Prostate gland (tissue), 2 donors: ENCODE measurements around the gene COLEC11. TPM values are rescaled to one million over a fixed set of nuclear protein-coding genes. Genes with fewer than 3 reads are reported as not detected.

Experiments
- DNase-seq: peaks from one replicate; pipeline ENCODE4 v3.0.0-alpha.2; 2019; ENCODE audit warnings: low spot score
- H3K27ac ChIP-seq, 2 donors: fragments of 200-600 bp; sonication (generic); 2 replicates each; pipeline ENCODE4 v1.5.1; 2017 to 2019
- H3K27me3 ChIP-seq: fragments of 200-600 bp; sonication (generic); replicated peaks from 2 replicates; pipeline ENCODE4 v1.5.1; 2019; ENCODE audit not compliant: insufficient read depth
- H3K36me3 ChIP-seq, 2 donors: fragments of 200-600 bp; sonication (generic); 1 replicate in 1 of 2; 2 replicates in 1 of 2; pipeline versions ENCODE4 v1.5.1 to v1.8.1; 2017 to 2019
- H3K4me1 ChIP-seq: fragments of 200-600 bp; sonication (generic); replicated peaks from 2 replicates; pipeline ENCODE4 v1.5.1; 2019
- H3K4me3 ChIP-seq, 2 donors: fragments of 200-600 bp; sonication (generic); 2 replicates each; pipeline ENCODE4 v1.5.1; 2017 to 2019
- H3K9me3 ChIP-seq: fragments of 200-600 bp; sonication (generic); 2 replicates; pipeline ENCODE4 v1.5.1; 2017
- CTCF ChIP-seq, 4 experiments: fragments of 200-600 bp in 2 of 4; fragments of 450-650 bp in 2 of 4; sonication (generic) in 2 of 4; IDR thresholded peaks; 1 replicate in 3 of 4; 2 replicates in 1 of 4; pipeline ENCODE4 v1.5.1; 2016 to 2019; ENCODE audit warnings: antibody characterized with exemption in 4 of 4, mild to moderate bottlenecking in 2 of 4, moderate library complexity in 2 of 4
- POLR2A ChIP-seq: fragments of 450-650 bp; IDR thresholded peaks from one replicate; pipeline ENCODE4 v1.6.1; 2016; ENCODE audit warnings: antibody characterized with exemption, mild to moderate bottlenecking
- POLR2AphosphoS5 ChIP-seq: sonication (generic); formaldehyde crosslinking; IDR thresholded peaks from one replicate; pipeline ENCODE4 v1.6.1; 2017; ENCODE audit warnings: antibody characterized with exemption
- WGBS: methylation state at CpG from one replicate; pipeline ENCODE4 v1.1.5; 2018; 5-methylcytosine and 5-hydroxymethylcytosine counted together
- intact Hi-C: fragments of 100-400 bp; cut with DNase I; formaldehyde crosslinking; loops from one replicate; pipeline ENCODE4 v1.14.2; 2022
- total RNA-seq, 2 donors: library from RNA; depleted of rRNA; stranded (reverse); fragments of >200 nt; gene quantifications; one replicate each; pipeline ENCODE4 v1.1.0, GENCODE V29; 2016

COLEC11 gene
- total RNA-seq, 2 donors from 2014 or later: 2.9 to 10.5 TPM

- H3K9me3 ChIP-seq: no peaks in the 10 kb centered on the region
- DNase-seq: no peak
- no peaks in the 10 kb centered on the region for H3K27me3 ChIP-seq
- WGBS: under 1% methylated on average over 24 of the region's 40 CpGs
- TF ChIP-seq POLR2AphosphoS5: no peak
- TF ChIP-seq POLR2A: no peak
- TF ChIP-seq CTCF (IDR thresholded peaks at IDR 0.05): no peak
- intact Hi-C loops: loop anchor here (2.0 to 5.0 kb wide), 3 partner anchors 17 to 180 kb away; partner anchors contain the start of genes EIPR1, RPS7 and TRAPPC12
- no peaks in the 10 kb centered on the region for H3K4me1 ChIP-seq
- peak overlapping the region; percentile 80 to 90 for H3K27ac ChIP-seq
- no peaks in the 10 kb centered on the region for H3K36me3 ChIP-seq
- peak overlapping the region; percentile 94 to 99 for H3K4me3 ChIP-seq
Observed at GRCh38 chr2:3557639-3558204, 37.2 kb upstream of the COLEC11 start.

- Histone ChIP-seq H3K27me3 (no peaks in the 10 kb centered on the region), H3K27ac (peak within 1 kb of the TSS; percentile 80 to 90), H3K36me3 (no peaks in the 10 kb centered on the region), H3K4me1 (no peaks in the 10 kb centered on the region), H3K4me3 (peak within 1 kb of the TSS; percentile 94 to 99), H3K9me3 (no peaks in the 10 kb centered on the region)
- WGBS: 1% methylated on average over 57 of the region's 67 CpGs
- TF ChIP-seq POLR2A: peak; percentile 66
- peak; percentile 99 for TF ChIP-seq POLR2AphosphoS5
- TF ChIP-seq CTCF (IDR thresholded peaks at IDR 0.05): no peak
- peak; percentile 97 for DNase-seq
- intact Hi-C loops: loop anchor here (2.0 to 5.0 kb wide), 3 partner anchors 16 to 181 kb away; partner anchors contain the start of genes EIPR1, RPS7 and TRAPPC12
Observed at GRCh38 chr2:3558205-3559014, 36.5 kb upstream of the COLEC11 start, which contains the start of gene RNASEH1. RNASEH1 (minus strand) TSS chr2:3558333; CDS start chr2:3558260, 73 bp downstream.

GRCh38 chr2:3563521-3563976 is 31.4 kb upstream of the COLEC11 start:
- Histone ChIP-seq H3K36me3 (no peaks in the 10 kb centered on the region), H3K4me1 (no peaks in the 10 kb centered on the region), H3K27ac (no peak overlapping the region), H3K9me3 (no peaks in the 10 kb centered on the region), H3K27me3 (no peaks in the 10 kb centered on the region), H3K4me3 (no peak overlapping the region)
- DNase-seq: no peak
- TF ChIP-seq POLR2A (no peak), CTCF (IDR thresholded peaks at IDR 0.05) (no peak), POLR2AphosphoS5 (no peak)
- intact Hi-C loops: no loop called here
- 90% methylated on average over 5 of the region's 5 CpGs for WGBS

GRCh38 chr2:3565117-3565516 is 29.8 kb upstream of the COLEC11 start:
- intact Hi-C loops: no loop called here
- Histone ChIP-seq H3K27ac (no peak overlapping the region), H3K27me3 (no peaks in the 10 kb centered on the region), H3K4me1 (no peaks in the 10 kb centered on the region), H3K4me3 (no peak overlapping the region), H3K9me3 (no peaks in the 10 kb centered on the region), H3K36me3 (no peaks in the 10 kb centered on the region)
- TF ChIP-seq POLR2A (no peak), POLR2AphosphoS5 (no peak), CTCF (IDR thresholded peaks at IDR 0.05) (no peak)
- WGBS: 75% methylated on average over 6 of the region's 6 CpGs
- DNase-seq: no peak
